GM18861 (cell line): ENCODE data around the gene PRKAR1B.

Source experiments
- ATAC-seq: cut with Tn5 transposase; IDR thresholded peaks from one replicate; pipeline ENCODE4 v1.9.1; 2021; ENCODE audit not compliant: unreplicated experiment

Gene PRKAR1B

GRCh38 chr7:575425-576366 lies 151.4 kb downstream of the PRKAR1B start:
- ATAC-seq, result no peak

- no peak for ATAC-seq
Measured at GRCh38 chr7:574661-575395, 152.3 kb downstream of the PRKAR1B start.

- ATAC-seq, result no peak
Measured at GRCh38 chr7:573933-574381, 153.1 kb downstream of the PRKAR1B start.

GRCh38 chr7:573269-573932 lies 153.7 kb downstream of the PRKAR1B start:
- no peak for ATAC-seq

GRCh38 chr7:572416-573268 lies 154.4 kb downstream of the PRKAR1B start:
- ATAC-seq, result no peak

GRCh38 chr7:571718-572415 lies 155.2 kb downstream of the PRKAR1B start:
- ATAC-seq, result no peak

- no peak for ATAC-seq
Measured at GRCh38 chr7:571096-571717, 155.9 kb downstream of the PRKAR1B start.

- no peak for ATAC-seq
Measured at GRCh38 chr7:570801-571070, 156.3 kb downstream of the PRKAR1B start.

- ATAC-seq, result no peak
Measured at GRCh38 chr7:569996-570800, 156.9 kb downstream of the PRKAR1B start.

- no peak for ATAC-seq
Measured at GRCh38 chr7:569071-569855, 157.8 kb downstream of the PRKAR1B start.

GRCh38 chr7:568031-568951 lies 158.8 kb downstream of the PRKAR1B start:
- ATAC-seq, result no peak

- ATAC-seq, result no peak
Measured at GRCh38 chr7:567305-567883, 159.7 kb downstream of the PRKAR1B start.

GRCh38 chr7:566100-566499 lies 161.0 kb downstream of the PRKAR1B start:
- no peak for ATAC-seq

GRCh38 chr7:564176-564865 lies 162.8 kb downstream of the PRKAR1B start:
- ATAC-seq, result no peak

- ATAC-seq, result no peak
Measured at GRCh38 chr7:563629-564170, 163.4 kb downstream of the PRKAR1B start.
